ENCODE results near the gene PLCG1. TPM values are rescaled to one million over a fixed set of nuclear protein-coding genes. Genes with fewer than 3 reads are reported as not detected.

PLCG1 gene
- total and polyA plus RNA-seq, 2 experiments from 2014 or later: 27.4 to 206 TPM

GRCh38 chr20:41089555-41089954 is 47.8 kb upstream of the PLCG1 start:
- Histone ChIP-seq H3K36me3 (ENCODE audit: insufficient read depth) (peaks cover 27% of the 10 kb centered on the region), H3K79me2 (replicated peaks; ENCODE audit: insufficient read depth) (no peaks in the 10 kb centered on the region), H3K27ac (ENCODE audit: low read depth) (no peak overlapping the region; the same call in 1 of the 2 replicates), H4K20me1 (replicated peaks; ENCODE audit: insufficient read depth) (peaks cover 14% of the 10 kb centered on the region; the same call in 1 of the 2 replicates), H3K9me2 (ENCODE audit: insufficient read depth) (no peaks in the 10 kb centered on the region), H3K4me2 (no peak overlapping the region), H3K4me1 (ENCODE audit: insufficient read depth) (0 out of 2 replicates have a peak, but pooled peaks cover 4% of the 10 kb centered on the region), H2AFZ (no peak overlapping the region), H3F3A (replicated peaks; ENCODE audit: low read depth) (peaks cover 6% of the 10 kb centered on the region; the same call in 1 of the 2 replicates), H3K27me3 (ENCODE audit: insufficient read depth) (no peaks in the 10 kb centered on the region), H3K4me3 (no peak overlapping the region)
- no peak overlapping the region for H3K4me3 Mint-ChIP-seq
- H3K4me1 Mint-ChIP-seq: no peaks in the 10 kb centered on the region
- no peak for ATAC-seq
- H3K27ac Mint-ChIP-seq: no peak overlapping the region
- peaks cover 7% of the 10 kb centered on the region for H3K27me3 Mint-ChIP-seq (ENCODE audit: insufficient read depth, low read depth, poor library complexity)
- DNase-seq (ENCODE audit: low spot score): no peak
- no peaks in the 10 kb centered on the region for H3K9me3 Mint-ChIP-seq
- peaks cover 66% of the 10 kb centered on the region for H3K36me3 Mint-ChIP-seq (ENCODE audit: low read depth)
- TF ChIP-seq ETS1 (IDR thresholded peaks at IDR 0.05) (no peak), CTCF (conservative IDR thresholded peaks at IDR 0.05; ENCODE audit: low read depth in 2 of 2) (peak; percentile 32 to 42; a peak in 3 of 4 replicates)

GRCh38 chr20:41091927-41092326 is 45.4 kb upstream of the PLCG1 start:
- Histone ChIP-seq H3K4me2 (no peak overlapping the region), H3K27me3 (ENCODE audit: insufficient read depth) (no peaks in the 10 kb centered on the region), H3K79me2 (replicated peaks; ENCODE audit: insufficient read depth) (0 out of 2 replicates have a peak, but pooled peaks cover 6% of the 10 kb centered on the region), H3K4me3 (no peak overlapping the region), H3K9me2 (ENCODE audit: insufficient read depth) (no peaks in the 10 kb centered on the region), H2AFZ (no peak overlapping the region), H4K20me1 (replicated peaks; ENCODE audit: insufficient read depth) (peaks cover 16% of the 10 kb centered on the region; the same call in 1 of the 2 replicates), H3K27ac (ENCODE audit: low read depth) (peak overlapping the region; percentile 41; the same call in 1 of the 2 replicates), H3F3A (replicated peaks; ENCODE audit: low read depth) (peaks cover 7% of the 10 kb centered on the region; the same call in 1 of the 2 replicates), H3K4me1 (ENCODE audit: insufficient read depth) (0 out of 2 replicates have a peak, but pooled peaks cover 4% of the 10 kb centered on the region), H3K36me3 (ENCODE audit: insufficient read depth) (peaks cover 29% of the 10 kb centered on the region)
- H3K4me1 Mint-ChIP-seq: no peaks in the 10 kb centered on the region
- H3K9me3 Mint-ChIP-seq: no peaks in the 10 kb centered on the region
- no peak overlapping the region for H3K27ac Mint-ChIP-seq
- no peak for DNase-seq (ENCODE audit: low spot score)
- peaks cover 7% of the 10 kb centered on the region for H3K27me3 Mint-ChIP-seq (ENCODE audit: insufficient read depth, low read depth, poor library complexity)
- ATAC-seq: no peak
- no peak overlapping the region for H3K4me3 Mint-ChIP-seq
- H3K36me3 Mint-ChIP-seq (ENCODE audit: low read depth): peaks cover 66% of the 10 kb centered on the region
- TF ChIP-seq POLR2AphosphoS5 (IDR thresholded peaks at IDR 0.05; ENCODE audit: low read depth) (no peak), ETS1 (IDR thresholded peaks at IDR 0.05) (no peak), STAT1 (IDR thresholded peaks at IDR 0.05; ENCODE audit: unreplicated experiment) (no peak), REST (IDR thresholded peaks at IDR 0.05; ENCODE audit: unreplicated experiment) (no peak), CTCF (conservative IDR thresholded peaks at IDR 0.05; ENCODE audit: low read depth in 2 of 2) (no peak)

Data from GM23338 (cell line).